ENCODE measurements around the gene SDK1. TPM values are rescaled to one million over a fixed set of nuclear protein-coding genes. Genes with fewer than 3 reads are reported as not detected.

SDK1 gene
- total RNA-seq, 2 experiments from 2014 or later = 0.19 to 0.36 TPM

GRCh38 chr7:3495530-3495929 lies 194.5 kb downstream of the SDK1 start:
- no peaks in the 10 kb centered on the region for H3K4me1 ChIP-seq (ENCODE audit: insufficient read depth, low read length, poor library complexity, severe bottlenecking)
- no peaks in the 10 kb centered on the region for H3K36me3 ChIP-seq (ENCODE audit: insufficient read depth, low read length)
- intact Hi-C loops (cut with micrococcal nuclease; ENCODE audit: unreplicated experiment) = no loop called here
- H3K4me2 ChIP-seq (ENCODE audit: low read length) = no peak overlapping the region
- no TSS peak for BruUV-seq (replicated peaks)
- ChIA-PET POLR2A (no interaction called here), CTCF (ENCODE audit: unreplicated experiment) (no interaction called here)
- no peaks in the 10 kb centered on the region for H3K9me3 ChIP-seq (ENCODE audit: low read length)
- no peak for TF ChIP-seq CTCF (conservative IDR thresholded peaks at IDR 0.05; ENCODE audit: low read length)
- TF ChIP-seq EZH2phosphoT487 (IDR thresholded peaks at IDR 0.05; ENCODE audit: borderline replicate concordance, low read depth, low read length) = no peak
- no peak overlapping the region for H3K27ac ChIP-seq (ENCODE audit: low read depth, low read length, poor library complexity, severe bottlenecking)
- H3K4me3 ChIP-seq (ENCODE audit: low read depth, low read length, poor library complexity, severe bottlenecking) = no peak overlapping the region
- H2AFZ ChIP-seq (ENCODE audit: low read length) = no peak overlapping the region
- H3K9me2 ChIP-seq (ENCODE audit: insufficient read depth, low read length) = no peaks in the 10 kb centered on the region
- no peaks in the 10 kb centered on the region for H4K20me1 ChIP-seq (ENCODE audit: insufficient read depth, low read length)
- no peak for DNase-seq (ENCODE audit: low spot score)
- no peaks in the 10 kb centered on the region for H3K79me2 ChIP-seq (ENCODE audit: insufficient read depth, low read depth, low read length)

- intact Hi-C loops (cut with micrococcal nuclease; ENCODE audit: unreplicated experiment) = no loop called here
- POLR2A ChIA-PET = no interaction called here
- H3K79me2 ChIP-seq (ENCODE audit: insufficient read depth, low read depth, low read length) = no peaks in the 10 kb centered on the region
- TF ChIP-seq CTCF (conservative IDR thresholded peaks at IDR 0.05; ENCODE audit: low read length) (no peak), EZH2phosphoT487 (IDR thresholded peaks at IDR 0.05; ENCODE audit: borderline replicate concordance, low read depth, low read length) (no peak)
- no TSS peak for BruUV-seq (replicated peaks)
- no peak overlapping the region for H3K27ac ChIP-seq (ENCODE audit: low read depth, low read length, poor library complexity, severe bottlenecking)
- H4K20me1 ChIP-seq (ENCODE audit: insufficient read depth, low read length) = no peaks in the 10 kb centered on the region
- no peak overlapping the region for H2AFZ ChIP-seq (ENCODE audit: low read length)
- H3K9me3 ChIP-seq (ENCODE audit: low read length) = no peaks in the 10 kb centered on the region
- H3K4me1 ChIP-seq (ENCODE audit: insufficient read depth, low read length, poor library complexity, severe bottlenecking) = no peaks in the 10 kb centered on the region
- CTCF ChIA-PET (ENCODE audit: unreplicated experiment) = no interaction called here
- H3K4me3 ChIP-seq (ENCODE audit: low read depth, low read length, poor library complexity, severe bottlenecking) = no peak overlapping the region
- H3K36me3 ChIP-seq (ENCODE audit: insufficient read depth, low read length) = no peaks in the 10 kb centered on the region
- no peak overlapping the region for H3K4me2 ChIP-seq (ENCODE audit: low read length)
- DNase-seq (ENCODE audit: low spot score) = no peak
- no peaks in the 10 kb centered on the region for H3K9me2 ChIP-seq (ENCODE audit: insufficient read depth, low read length)
Measured at GRCh38 chr7:3495954-3496353, 194.9 kb downstream of the SDK1 start.

GRCh38 chr7:3497796-3498195 lies 196.7 kb downstream of the SDK1 start:
- CTCF ChIA-PET (ENCODE audit: unreplicated experiment) = no interaction called here
- no peaks in the 10 kb centered on the region for H4K20me1 ChIP-seq (ENCODE audit: insufficient read depth, low read length)
- no peaks in the 10 kb centered on the region for H3K9me2 ChIP-seq (ENCODE audit: insufficient read depth, low read length)
- intact Hi-C loops (cut with micrococcal nuclease; ENCODE audit: unreplicated experiment) = no loop called here
- DNase-seq (ENCODE audit: low spot score) = no peak
- POLR2A ChIA-PET = no interaction called here
- no peaks in the 10 kb centered on the region for H3K9me3 ChIP-seq (ENCODE audit: low read length)
- H3K79me2 ChIP-seq (ENCODE audit: insufficient read depth, low read depth, low read length) = no peaks in the 10 kb centered on the region
- H3K4me2 ChIP-seq (ENCODE audit: low read length) = no peak overlapping the region
- H3K27ac ChIP-seq (ENCODE audit: low read depth, low read length, poor library complexity, severe bottlenecking) = no peak overlapping the region
- no peak overlapping the region for H3K4me3 ChIP-seq (ENCODE audit: low read depth, low read length, poor library complexity, severe bottlenecking)
- BruUV-seq (replicated peaks) = no TSS peak
- no peaks in the 10 kb centered on the region for H3K36me3 ChIP-seq (ENCODE audit: insufficient read depth, low read length)
- no peak for TF ChIP-seq EZH2phosphoT487 (IDR thresholded peaks at IDR 0.05; ENCODE audit: borderline replicate concordance, low read depth, low read length)
- TF ChIP-seq CTCF (conservative IDR thresholded peaks at IDR 0.05; ENCODE audit: low read length) = no peak
- no peaks in the 10 kb centered on the region for H3K4me1 ChIP-seq (ENCODE audit: insufficient read depth, low read length, poor library complexity, severe bottlenecking)
- no peak overlapping the region for H2AFZ ChIP-seq (ENCODE audit: low read length)

All from OCI-LY7 (cell line).